ENCODE measurements around the gene TBX18.

Gene TBX18

DNA sequence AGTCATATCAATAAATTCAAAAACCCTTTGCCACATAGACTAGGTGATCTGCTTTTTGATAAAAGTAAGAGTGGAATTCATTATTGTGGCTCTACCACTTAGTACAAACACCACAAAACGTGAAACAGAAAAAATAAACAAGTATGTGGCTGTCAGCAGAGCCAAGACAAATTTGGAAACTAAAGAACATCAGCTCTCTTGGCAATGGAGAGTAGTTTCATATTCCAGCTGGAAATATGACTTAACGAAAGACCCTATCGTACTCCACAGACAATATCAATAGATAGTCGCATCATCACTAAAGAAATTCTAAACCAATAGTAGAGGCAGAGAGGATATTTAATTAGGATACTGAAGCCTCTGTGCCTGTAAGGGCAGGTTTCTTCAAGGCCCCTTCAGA, 20.8 kb downstream of the TBX18 start:
- DNase-seq: no peak

DNA sequence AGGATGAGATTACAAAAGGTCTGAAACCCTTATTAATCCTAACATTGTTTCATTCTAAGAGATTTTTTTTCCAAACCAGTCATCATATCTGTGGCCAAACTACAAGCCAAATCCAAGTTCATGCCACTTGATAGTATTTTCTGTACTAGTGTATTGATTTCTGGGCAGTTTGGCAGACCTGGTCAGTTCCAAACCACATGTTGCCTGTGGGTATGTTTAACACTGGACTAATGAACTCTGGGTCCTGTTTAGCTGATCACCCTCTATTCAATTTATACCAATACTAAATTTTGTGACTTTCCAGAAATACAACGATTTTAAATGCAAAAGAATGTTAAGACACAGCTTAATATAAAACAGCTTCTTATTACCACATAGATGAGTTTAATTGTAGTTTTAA, 24.0 kb downstream of the TBX18 start:
- no peak for DNase-seq

DNA sequence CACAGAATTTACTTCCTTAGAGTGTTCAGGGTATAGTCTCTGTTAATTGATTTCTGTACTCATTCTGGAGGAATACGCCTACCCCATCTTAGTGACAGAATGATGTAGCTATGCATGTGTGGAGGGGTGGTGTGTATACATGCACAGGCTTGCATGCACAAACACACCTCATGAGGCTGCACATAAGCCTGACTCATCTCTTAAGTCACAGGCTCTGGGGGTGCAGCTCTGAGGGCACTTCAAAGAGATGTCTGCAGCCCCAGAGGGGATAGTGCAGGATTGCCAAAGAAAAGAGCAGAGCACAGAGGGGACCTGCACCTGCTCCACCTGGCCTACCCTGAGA, 24.6 kb downstream of the TBX18 start:
- no peak for DNase-seq

DNA sequence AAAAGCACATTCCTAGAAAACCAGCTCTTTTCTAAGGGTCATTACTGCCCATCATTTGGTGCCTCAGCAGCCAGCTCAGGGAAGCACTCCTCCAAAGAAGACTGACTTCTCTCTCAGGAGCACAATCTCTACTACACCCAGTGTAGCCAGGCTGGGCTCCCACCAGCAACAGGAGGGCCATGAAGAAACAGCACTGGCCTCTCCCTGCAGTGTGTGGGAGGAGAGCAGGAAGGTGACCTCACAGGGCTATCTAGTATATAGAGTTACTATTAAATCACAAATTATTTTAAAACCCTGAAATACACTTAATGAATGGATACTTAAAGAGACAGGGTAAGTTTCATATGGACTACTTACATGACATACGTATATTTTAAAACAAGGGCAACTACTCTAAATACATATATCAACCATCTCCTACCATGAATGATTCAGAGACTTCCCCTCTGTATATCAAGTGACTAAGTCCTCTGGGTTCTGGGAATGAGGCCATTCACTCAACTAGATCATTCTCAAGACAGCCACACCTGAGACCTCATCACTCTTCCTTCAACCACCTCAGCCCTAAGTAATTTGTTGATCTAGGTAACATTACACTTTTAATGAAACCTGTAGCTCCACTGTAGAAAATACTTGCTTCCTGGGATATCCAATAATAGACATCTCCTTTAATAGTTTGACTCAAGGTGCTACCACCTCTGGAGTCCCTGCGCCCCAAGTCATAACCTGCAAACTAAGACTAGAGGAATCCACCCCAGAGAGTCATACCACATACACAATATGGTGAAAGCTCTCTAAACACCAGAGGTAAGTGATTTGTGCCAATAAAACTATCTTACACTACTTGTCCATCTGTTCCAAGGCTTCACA, 25.2 kb downstream of the TBX18 start:
- no peak for DNase-seq

DNA sequence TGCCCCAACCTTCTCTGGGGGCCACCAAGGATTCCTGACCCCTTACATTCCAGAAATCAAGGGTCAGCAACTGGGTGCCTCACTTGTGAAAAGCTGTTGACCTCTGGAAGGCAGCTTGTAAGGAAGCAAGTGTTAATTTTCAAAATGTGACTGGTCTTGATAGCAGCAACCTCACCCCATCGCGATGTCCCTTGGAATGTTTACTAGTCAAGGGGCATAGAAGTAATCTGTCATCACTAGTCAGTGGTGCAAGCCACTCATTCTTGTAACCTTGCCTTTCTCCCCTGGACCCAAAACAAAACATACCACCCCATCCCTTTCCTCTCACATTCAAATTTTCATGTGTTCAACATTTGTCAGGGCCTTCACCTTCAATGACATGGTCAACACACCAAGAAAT, 30.5 kb downstream of the TBX18 start:
- no peak for DNase-seq

DNA sequence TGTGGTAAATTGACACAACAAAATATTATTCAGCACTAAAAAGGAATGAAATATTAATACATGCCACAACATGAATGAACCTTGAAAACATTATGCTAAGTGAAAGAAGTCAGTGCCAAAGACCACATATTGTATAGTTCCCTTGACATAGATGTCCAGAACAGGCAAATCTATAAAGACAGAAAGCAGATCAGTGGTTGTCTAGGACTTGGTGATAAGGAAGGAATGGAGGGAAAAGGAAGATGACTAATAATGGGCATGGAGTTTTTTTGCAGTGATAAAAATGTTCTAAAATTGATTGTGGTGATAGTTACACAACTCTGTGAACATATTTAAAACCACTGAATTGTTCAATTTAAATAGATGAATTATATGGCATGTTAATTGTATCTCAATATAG, 32.5 kb downstream of the TBX18 start:
- DNase-seq: no peak

DNA sequence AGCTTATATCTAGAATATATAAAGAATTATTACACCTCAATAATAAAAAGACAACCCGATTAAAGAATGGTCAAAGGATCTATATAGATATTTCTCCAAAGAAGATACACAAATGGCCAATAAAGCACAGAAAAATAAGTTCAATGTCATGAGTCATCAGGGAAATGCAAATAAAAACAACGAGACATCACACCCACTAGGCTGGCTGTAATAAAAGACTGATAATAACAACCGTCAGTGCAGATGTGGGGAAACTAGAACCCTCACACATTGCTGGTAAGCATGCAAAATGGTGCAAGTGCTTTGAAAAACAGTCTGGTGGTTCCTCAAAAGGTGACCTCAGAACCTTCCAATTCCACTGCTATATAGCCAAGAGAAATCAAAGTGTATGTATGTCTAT, 33.0 kb downstream of the TBX18 start:
- no peak for DNase-seq

DNA sequence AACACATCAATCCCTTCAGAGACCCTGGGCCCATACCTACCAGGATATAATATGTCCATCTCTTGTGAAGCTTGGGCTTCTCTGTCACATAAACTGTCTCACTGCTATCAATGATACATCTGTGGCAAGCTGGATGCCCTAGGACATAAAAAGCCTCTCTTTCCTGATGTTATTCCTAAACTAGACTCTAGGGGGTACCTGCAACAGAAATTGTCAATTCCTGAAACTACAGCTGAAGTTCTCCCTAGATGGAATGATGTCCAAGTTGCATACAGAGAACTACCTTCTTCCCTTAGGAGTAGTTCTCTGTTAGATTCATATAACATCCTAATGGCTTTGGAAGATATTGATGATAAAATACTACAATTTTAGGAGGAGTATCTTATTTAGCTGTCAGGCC, 35.8 kb downstream of the TBX18 start:
- DNase-seq: no peak

DNA sequence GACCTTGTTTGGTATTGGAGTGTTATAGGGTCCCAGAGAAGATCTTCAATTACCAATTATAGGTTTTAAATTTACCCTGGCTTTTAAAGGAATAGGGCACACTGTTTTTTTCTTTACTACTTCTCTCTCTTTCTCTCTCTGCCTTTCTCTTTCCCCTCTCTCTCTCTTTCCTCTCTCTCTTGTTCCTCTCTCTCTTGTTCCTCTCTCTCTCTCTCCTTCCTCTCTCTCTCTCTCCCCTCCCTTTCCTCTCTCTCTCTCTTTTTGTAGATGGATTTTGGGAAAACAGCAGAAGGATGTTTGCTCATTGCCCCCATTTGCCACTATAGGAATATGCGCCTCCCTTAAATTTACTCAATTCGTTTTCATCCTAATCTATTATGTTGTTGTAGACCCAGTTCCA, 45.2 kb downstream of the TBX18 start:
- DNase-seq: no peak

DNA sequence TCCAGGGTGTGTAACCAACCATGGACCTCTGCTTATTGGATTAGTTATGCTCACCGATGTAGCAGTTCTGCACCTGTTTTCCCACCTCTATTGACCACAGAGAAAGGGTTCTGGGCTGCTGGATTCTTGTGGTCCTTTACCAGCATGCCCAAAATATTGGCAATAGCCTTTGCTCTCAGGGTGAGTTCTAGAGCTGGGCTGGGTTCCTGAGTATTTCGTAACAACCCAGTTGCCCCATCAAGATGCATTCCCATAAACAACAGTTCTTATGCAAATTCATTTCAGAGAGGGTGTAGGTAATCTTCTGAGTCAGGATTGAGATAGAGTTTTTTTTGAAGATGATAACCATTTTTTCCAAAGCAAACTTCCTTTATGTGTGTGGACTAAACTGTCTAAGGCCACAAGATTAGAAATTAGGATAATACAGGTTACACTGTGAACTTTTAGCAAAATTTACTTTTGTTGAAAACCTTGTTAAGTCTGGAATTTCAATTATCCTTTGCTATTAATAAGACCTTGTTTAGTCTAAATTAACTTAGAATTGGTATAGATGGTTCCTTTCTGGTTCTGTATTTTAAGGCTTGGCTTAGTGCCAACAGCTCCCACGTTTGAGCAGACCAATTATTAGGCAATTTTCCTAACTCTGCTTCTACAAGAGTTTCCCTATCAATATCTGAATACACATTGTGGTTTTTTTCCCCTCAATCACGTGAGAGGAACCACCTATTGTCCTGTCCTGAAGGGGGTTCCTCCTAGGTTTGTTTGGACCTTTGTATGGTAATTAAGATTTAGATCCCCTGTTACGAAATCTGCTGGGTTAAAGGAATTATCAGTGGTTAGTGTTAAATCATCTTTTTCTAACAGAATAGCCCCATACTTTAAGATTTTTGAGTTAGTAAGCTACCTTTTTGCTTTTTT, 46.1 kb downstream of the TBX18 start:
- DNase-seq: no peak

DNA sequence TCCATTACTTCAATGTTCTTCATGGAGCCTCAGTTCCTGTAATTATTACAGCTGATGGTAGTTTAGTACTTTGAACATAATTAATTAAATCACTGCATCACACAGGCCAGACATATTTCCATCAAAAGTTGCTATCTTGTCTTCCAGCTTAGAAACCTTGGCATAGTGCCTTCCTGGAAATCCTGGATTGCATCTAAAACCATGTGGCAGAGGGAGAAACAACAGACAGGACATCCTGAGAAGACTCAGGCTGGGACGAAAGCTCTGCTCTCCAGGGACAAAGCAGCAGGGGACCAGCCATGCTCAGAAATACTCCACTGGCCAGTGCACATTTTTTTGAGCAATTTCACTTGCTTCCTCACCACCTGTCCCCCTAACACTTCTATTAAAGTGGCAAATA, 55.3 kb downstream of the TBX18 start:
- no peak for DNase-seq

DNA sequence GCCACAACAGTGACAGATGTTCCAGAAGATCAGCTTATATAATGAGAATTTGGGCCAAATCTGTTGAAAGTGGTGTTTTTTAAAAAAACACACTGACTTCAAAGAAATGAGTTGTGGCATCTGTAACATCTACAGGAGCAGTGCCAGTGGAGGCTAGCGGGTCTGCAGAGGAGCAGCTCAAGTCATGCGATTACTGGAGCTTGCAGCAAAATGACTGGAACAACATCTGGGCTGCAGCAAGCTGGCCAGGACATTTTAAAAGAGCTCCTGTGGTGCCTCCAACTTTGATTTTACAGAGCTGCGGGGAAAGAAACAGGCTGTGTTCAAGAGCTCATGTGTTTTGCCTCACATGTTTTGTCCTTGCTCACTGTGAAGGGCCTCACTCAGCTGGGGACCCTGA, 57.2 kb downstream of the TBX18 start:
- no peak for DNase-seq

DNA sequence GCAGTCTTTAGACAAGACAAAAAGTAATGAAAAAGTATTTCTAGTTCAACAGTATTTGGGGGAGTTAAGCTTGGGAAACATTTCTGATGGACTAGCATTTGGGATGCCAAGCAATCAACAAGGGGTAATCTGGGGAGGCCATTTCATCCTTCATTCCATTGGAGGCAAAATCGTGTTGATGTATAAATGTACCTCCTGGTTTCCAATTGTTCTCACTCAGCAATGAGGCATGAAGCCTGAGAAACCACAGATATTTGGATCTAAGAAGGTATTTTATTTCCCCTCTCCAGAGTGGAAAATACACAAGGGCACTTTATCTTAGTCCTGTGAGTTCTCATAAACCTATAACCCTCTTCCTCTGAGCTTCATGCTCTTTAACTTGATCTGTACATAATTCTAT, 68.2 kb downstream of the TBX18 start:
- DNase-seq: no peak

DNA sequence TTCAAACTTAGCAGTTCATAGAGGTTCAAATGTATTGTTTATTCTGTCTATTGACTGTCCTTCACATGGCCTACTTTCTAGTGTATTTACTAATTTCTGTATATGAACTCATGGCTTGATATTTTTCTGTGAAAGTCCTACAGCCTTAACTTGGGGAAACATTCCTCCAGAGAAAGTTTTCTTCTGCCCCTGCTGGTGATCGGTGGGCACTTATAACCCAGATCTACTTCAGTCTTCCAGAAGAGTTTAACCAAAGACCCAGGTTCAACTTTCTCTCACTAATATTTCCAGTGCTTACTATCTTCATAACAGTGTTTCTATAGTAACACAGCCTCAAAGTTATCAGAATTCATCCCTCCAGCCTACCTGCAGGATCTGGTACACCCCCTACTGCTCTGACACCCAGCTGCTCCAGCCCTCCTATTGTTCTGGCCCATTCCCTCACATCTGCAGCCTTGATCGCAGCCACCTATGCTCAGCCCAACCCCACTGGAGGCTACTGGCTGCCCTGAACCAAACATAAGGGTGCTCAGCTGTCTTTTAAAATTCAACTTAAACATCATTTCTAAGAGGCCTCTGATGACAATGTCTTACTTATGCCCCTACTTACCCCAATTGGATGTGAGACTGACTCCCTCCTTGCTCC, 72.3 kb downstream of the TBX18 start:
- DNase-seq: no peak

DNA sequence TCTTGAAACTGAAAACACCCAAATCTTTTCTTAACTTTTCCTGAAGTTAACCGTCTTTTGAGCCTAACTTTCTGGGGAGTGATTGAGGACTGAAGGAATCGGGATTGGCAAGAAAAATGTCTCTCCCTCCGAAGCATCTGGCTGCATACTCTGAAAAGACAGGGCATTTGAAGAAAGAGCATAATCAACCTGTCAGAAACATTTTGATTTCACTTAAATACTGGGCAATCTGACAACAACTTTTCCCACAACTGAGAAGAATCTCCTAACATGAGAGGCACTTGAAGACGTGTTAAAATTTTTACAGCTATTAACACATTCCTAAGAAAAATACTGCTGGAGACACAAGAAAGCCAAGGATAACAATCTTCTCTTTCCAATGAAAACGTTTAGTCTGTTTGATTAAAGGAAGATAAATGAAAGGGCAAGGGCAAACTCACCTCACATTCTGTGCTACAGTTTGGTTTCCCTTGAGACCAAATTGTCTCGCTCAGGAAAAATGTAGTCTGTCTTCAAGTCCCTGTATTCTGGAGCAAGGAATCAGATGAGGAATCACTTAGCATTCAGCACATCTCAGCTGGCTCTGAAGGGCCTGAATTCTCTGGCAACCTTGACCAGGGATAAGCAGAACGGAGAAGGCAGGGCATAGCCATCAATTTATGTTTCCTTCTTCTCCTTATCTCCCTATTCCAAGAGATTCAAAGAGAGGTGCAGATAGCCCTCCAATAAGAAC, 76.1 kb downstream of the TBX18 start:
- DNase-seq: no peak

DNA sequence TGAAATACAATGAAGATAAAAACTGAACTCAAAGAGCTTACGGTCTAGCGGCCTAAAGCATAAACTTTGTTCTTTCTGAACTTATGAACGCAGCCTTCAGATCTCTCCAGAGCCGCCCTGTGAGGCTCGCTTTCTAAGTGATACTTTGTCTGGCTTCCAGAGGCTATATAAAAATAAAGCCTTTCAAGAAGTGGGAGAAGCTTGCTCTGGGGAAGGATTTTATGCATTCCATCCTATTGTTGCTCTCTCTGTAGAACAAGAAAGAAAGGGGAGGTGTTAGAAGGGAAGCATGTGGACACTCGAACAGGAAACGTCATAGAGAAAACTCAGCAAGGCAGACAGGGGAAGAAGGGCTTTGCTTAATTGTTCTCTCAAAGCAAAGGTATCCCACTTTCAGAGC, 77.0 kb downstream of the TBX18 start:
- no peak for DNase-seq

DNA sequence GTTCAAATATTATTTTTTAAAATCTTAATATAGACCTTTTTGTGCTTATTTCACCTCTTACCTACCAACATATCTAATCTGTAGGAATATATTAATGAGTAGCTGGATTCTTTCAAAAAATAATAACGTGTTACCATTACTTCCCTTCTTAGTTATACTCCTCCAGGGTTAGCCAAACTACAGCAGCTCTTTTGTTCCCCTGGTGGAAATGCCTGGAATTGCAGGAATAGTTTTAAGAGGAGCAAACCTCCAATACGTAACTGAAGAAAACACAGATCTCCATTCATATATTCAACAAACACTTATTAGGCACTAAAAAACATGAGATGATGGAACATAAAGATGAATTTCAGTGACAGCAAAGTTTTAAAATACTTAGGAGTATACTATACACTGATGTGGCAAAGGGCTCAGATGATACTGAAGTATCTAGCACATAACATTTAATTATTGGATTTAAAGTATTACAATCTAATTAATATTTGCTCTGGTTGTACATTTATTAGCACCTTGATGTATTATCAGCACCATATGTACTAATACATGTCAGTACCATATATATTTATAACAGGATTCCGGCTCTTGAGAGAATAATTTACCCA, 78.3 kb downstream of the TBX18 start:
- no peak for DNase-seq

DNA sequence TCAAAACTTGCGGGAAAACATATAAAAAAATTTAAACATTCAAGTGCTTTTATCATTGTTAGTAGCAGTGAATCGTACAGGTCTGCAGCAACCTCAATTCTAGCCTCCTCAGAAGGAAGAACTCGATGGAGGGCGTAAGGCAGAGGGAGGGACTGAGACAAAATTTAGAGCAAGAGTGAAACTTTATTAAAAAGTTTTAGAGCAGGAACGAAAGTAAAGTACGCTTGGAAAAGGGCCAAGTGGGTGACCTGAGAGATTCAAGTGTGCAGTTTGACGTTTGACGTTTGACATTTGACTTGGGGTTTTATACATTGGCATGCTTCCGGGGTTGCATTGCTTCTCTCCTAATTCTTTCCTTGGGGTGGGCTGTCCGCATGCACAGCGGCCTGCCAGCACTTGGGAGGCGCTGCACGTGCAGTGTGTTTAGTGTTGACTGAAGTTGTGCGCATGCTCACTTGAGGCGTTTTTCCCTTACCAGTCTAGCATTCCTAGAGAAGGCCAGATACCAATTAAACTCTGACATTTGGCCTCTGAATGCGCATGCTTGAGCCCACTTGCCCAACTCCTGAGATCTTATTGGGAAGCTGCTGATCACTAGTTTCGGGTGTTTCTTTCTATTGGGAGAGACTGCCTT, 82.6 kb downstream of the TBX18 start:
- no peak for DNase-seq

DNA sequence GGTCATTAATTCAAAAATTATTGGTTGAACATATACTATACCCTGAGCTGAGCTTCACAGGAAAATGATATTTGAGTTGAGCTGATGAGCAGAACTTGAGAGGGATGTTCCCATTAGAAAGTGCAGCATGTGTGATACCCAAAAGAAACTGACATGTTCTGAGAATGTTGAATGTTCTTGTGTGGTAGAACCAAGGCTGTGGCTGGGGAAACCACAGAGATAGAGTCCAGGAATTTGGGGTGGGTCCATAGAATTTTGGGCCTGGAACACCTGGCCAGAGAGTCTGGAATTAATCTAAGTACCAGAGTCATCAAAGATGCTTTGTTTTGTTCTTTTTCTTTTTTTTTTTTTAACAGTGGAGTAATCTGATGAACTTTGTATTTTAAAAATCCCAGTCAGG, 88.7 kb downstream of the TBX18 start:
- DNase-seq: no peak

DNA sequence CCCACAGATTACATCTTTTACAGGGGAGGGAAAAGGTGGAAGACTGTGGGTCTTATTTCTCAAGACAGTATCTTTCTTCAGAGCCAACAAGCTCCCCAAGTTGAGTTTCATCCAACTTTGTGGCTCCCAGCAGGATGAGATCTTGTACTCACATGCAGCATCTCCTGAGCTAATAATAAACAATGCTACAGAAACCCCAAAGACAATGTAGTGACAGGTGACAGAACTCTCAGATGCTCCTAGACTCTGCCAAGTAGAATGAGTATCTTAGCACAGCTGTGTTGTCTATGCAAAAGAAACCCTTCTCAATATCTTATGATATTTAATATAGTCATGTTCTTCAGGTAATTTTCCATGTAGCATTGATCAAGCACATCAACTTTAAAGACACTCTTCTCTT, 90.0 kb downstream of the TBX18 start:
- DNase-seq: no peak

DNA sequence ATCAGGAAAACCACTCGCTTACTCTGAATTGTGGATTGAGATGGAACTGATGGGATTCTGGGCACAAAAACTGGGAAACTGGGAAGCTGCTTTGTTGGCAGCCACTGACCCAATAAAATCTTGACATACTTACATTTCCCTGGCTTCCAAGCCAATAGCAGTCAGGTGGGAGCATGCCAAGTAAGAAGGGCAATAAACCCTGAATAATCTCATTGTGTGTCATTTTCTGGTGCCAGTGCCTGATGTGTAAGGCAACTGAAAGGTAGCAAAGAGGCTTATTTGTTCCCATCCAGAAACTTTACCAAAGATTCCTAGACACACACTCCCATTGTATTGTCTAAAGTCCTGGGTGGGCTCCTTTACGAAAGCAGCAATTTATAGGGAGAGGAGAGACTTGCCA, 93.2 kb downstream of the TBX18 start:
- no peak for DNase-seq

DNA sequence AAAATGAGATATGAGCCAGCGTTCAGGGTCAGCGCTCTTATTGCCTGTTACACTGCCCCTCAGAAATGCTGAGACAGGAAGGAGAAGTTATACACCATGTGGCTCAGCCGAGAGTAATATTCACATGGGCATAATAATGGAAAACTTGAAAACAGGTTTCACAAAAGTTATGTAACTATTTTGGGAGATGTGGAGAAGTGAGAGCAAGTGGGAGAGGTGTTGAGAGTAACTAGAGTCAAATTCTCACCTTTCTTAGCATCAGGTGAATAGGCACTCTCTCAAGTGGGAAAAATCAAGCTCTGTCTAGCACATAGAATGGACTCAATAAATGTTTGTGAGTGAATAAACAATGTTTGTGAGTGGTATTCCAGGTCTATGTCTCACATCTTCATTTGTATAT, 94.5 kb downstream of the TBX18 start:
- no peak for DNase-seq
